ENCODE data around the gene TCHP. TPM values are rescaled to one million over a fixed set of nuclear protein-coding genes. Genes with fewer than 3 reads are reported as not detected.

Gene TCHP
- total and polyA plus RNA-seq, 2 experiments from 2014 or later: 3.1 to 6.2 TPM

DNA sequence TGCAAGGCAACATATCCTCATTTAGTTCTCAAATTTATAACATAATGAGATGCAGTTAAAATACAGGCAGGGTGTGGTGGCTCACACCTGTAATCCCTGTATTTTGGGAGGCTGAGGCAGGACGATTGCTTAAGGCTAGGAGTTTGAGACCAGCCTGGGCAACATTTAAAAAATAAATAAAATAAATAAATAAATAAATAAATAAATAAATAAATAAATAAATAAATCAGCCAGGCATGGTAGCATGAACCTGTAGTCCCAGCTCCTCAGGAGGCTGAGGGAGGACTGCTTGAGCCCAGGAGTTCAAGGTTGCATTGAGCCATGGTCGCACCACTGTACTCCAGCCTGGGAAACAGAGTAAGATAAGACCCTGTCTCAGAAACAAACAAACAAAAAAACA is 39.4 kb downstream of the TCHP start (continued):
- TF ChIP-seq, protein P1, sequence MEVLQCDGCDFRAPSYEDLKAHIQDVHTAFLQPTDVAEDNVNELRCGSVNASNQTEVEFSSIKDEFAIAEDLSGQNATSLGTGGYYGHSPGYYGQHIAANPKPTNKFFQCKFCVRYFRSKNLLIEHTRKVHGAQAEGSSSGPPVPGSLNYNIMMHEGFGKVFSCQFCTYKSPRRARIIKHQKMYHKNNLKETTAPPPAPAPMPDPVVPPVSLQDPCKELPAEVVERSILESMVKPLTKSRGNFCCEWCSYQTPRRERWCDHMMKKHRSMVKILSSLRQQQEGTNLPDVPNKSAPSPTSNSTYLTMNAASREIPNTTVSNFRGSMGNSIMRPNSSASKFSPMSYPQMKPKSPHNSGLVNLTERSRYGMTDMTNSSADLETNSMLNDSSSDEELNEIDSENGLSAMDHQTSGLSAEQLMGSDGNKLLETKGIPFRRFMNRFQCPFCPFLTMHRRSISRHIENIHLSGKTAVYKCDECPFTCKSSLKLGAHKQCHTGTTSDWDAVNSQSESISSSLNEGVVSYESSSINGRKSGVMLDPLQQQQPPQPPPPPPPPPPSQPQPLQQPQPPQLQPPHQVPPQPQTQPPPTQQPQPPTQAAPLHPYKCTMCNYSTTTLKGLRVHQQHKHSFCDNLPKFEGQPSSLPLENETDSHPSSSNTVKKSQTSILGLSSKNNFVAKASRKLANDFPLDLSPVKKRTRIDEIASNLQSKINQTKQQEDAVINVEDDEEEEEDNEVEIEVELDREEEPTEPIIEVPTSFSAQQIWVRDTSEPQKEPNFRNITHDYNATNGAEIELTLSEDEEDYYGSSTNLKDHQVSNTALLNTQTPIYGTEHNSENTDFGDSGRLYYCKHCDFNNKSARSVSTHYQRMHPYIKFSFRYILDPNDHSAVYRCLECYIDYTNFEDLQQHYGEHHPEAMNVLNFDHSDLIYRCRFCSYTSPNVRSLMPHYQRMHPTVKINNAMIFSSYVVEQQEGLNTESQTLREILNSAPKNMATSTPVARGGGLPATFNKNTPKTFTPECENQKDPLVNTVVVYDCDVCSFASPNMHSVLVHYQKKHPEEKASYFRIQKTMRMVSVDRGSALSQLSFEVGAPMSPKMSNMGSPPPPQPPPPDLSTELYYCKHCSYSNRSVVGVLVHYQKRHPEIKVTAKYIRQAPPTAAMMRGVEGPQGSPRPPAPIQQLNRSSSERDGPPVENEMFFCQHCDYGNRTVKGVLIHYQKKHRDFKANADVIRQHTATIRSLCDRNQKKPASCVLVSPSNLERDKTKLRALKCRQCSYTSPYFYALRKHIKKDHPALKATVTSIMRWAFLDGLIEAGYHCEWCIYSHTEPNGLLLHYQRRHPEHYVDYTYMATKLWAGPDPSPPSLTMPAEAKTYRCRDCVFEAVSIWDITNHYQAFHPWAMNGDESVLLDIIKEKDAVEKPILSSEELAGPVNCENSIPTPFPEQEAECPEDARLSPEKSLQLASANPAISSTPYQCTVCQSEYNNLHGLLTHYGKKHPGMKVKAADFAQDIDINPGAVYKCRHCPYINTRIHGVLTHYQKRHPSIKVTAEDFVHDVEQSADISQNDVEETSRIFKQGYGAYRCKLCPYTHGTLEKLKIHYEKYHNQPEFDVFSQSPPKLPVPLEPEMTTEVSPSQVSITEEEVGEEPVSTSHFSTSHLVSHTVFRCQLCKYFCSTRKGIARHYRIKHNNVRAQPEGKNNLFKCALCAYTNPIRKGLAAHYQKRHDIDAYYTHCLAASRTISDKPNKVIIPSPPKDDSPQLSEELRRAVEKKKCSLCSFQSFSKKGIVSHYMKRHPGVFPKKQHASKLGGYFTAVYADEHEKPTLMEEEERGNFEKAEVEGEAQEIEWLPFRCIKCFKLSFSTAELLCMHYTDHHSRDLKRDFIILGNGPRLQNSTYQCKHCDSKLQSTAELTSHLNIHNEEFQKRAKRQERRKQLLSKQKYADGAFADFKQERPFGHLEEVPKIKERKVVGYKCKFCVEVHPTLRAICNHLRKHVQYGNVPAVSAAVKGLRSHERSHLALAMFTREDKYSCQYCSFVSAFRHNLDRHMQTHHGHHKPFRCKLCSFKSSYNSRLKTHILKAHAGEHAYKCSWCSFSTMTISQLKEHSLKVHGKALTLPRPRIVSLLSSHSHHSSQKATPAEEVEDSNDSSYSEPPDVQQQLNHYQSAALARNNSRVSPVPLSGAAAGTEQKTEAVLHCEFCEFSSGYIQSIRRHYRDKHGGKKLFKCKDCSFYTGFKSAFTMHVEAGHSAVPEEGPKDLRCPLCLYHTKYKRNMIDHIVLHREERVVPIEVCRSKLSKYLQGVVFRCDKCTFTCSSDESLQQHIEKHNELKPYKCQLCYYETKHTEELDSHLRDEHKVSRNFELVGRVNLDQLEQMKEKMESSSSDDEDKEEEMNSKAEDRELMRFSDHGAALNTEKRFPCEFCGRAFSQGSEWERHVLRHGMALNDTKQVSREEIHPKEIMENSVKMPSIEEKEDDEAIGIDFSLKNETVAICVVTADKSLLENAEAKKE (CRISPR knock-in tag; IDR thresholded peaks at IDR 0.05): no peak
- no peak for TF ChIP-seq ETS1 (IDR thresholded peaks at IDR 0.05)
- TF ChIP-seq, protein P2, sequence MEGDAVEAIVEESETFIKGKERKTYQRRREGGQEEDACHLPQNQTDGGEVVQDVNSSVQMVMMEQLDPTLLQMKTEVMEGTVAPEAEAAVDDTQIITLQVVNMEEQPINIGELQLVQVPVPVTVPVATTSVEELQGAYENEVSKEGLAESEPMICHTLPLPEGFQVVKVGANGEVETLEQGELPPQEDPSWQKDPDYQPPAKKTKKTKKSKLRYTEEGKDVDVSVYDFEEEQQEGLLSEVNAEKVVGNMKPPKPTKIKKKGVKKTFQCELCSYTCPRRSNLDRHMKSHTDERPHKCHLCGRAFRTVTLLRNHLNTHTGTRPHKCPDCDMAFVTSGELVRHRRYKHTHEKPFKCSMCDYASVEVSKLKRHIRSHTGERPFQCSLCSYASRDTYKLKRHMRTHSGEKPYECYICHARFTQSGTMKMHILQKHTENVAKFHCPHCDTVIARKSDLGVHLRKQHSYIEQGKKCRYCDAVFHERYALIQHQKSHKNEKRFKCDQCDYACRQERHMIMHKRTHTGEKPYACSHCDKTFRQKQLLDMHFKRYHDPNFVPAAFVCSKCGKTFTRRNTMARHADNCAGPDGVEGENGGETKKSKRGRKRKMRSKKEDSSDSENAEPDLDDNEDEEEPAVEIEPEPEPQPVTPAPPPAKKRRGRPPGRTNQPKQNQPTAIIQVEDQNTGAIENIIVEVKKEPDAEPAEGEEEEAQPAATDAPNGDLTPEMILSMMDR (conservative IDR thresholded peaks at IDR 0.05; ENCODE audit: low read depth in 2 of 2): no peak
- no peak for TF ChIP-seq NANOG (IDR thresholded peaks at IDR 0.05; ENCODE audit: borderline replicate concordance)
- no peak for TF ChIP-seq ZNF331 (CRISPR knock-in tag; IDR thresholded peaks at IDR 0.05; ENCODE audit: low read depth)
- no peak for TF ChIP-seq EZH2phosphoT487 (IDR thresholded peaks at IDR 0.05; ENCODE audit: unreplicated experiment)
- TF ChIP-seq ZNF114 (CRISPR knock-in tag; IDR thresholded peaks at IDR 0.05): no peak
- TF ChIP-seq CREB1 (CRISPR knock-in tag; IDR thresholded peaks at IDR 0.05; ENCODE audit: low read depth): no peak
- no peak for TF ChIP-seq REST (IDR thresholded peaks at IDR 0.05; ENCODE audit: unreplicated experiment)
